D721Med (cell line): Measurements from ENCODE around the gene SLC26A2.
"Not testable (repeated sequence)": the region's sequence is repeated elsewhere in the genome, so short reads cannot be mapped to it uniquely, and the experiment has no call there.

Source experiments
- DNase-seq: peaks from one replicate; pipeline ENCODE4 v3.0.0; 2011; ENCODE audit warnings: low spot score; ENCODE audit not compliant: insufficient read length
- FAIRE-seq: peaks from 2 replicates; lab custom pipeline; 2011; peaks lifted over from hg19 to GRCh38; lab: Jason Lieb, UNC
- TF ChIP-seq, protein P1 (sequence below): IDR thresholded peaks from 2 replicates; pipeline ENCODE4 v1.5.1; 2012; ENCODE audit warnings: mild to moderate bottlenecking, control low read depth; ENCODE audit not compliant: insufficient read depth; ENCODE audit errors: missing control alignments

SLC26A2 gene

DNA sequence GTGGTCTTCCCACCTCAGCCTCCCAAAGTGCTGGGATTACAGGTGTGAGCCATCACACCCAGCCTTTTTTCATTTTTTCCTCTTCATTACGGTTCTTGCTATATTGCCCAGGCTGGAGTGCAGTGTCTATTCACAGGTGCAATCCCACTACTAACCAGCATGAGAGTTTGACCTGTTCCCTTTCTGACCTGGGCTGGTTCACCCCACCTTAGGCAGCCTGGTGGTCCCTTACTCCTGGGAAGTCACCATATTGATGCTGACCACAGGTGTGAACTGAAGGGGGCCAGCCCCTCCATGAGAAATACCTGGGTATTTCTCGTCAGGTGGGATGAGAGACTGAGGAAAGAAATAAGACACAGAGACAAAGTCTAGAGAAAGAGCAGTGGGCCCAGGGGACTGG lies 18.4 kb upstream of the SLC26A2 start:
- FAIRE-seq (no peak), DNase-seq (no peak)
- TF ChIP-seq, protein P1, sequence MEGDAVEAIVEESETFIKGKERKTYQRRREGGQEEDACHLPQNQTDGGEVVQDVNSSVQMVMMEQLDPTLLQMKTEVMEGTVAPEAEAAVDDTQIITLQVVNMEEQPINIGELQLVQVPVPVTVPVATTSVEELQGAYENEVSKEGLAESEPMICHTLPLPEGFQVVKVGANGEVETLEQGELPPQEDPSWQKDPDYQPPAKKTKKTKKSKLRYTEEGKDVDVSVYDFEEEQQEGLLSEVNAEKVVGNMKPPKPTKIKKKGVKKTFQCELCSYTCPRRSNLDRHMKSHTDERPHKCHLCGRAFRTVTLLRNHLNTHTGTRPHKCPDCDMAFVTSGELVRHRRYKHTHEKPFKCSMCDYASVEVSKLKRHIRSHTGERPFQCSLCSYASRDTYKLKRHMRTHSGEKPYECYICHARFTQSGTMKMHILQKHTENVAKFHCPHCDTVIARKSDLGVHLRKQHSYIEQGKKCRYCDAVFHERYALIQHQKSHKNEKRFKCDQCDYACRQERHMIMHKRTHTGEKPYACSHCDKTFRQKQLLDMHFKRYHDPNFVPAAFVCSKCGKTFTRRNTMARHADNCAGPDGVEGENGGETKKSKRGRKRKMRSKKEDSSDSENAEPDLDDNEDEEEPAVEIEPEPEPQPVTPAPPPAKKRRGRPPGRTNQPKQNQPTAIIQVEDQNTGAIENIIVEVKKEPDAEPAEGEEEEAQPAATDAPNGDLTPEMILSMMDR: no peak

DNA sequence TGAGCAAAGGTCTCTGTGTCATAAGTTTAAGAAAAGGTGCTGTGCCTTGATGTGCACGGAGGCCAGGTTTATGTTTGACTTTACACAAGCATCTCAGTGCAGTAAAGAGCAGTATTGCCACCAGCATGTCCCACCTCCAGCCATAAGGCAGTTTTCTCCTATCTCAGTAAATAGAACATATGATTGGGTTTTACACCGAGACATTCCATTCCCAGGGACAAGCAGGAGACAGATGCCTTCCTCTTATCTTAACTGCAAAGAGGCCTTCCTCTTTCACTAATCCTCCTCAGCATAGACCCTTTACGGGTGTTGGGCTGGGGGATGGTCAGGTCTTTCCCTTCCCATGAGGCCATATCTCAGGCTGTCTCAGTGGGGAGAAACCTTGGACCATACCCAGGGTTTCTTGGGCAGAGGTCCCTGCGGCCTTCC lies 17.8 kb upstream of the SLC26A2 start:
- not testable (repeated sequence) for DNase-seq, FAIRE-seq

DNA sequence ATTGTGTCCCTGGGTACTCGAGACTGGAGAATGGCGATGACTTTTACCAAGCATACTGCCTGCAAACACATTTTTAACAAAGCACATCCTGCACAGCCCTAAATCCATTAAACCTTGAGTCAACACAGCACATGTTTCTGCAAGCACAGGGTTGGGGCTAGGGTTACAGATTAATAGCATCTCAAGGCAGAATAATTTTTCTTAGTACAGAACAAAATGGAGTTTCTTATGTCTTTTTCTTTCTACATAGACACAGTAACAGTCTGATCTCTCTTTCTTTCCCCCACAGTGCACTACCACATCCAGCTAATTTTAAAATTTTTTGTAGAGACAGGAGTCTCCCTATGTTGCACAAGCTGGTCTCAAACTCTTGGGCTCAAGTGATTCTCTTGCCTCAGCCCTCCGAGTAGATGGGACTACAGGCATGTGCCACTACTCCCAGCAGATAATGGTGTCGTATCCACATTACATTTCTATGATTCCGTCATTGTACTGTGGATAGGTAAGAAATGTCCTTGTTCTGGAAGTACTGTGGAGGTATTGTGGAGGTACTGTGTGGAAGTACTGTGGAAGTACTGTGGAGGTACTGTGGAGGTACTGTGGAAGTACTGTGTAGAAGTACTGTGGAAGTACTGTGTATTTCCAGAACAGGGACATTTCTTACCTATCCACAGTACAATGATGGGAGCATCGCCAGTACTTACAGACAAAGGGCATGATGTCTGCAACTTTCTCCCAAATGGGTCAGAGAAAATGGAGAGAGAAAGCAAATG lies 17.2 kb upstream of the SLC26A2 start:
- DNase-seq, FAIRE-seq: not testable (repeated sequence)

DNA sequence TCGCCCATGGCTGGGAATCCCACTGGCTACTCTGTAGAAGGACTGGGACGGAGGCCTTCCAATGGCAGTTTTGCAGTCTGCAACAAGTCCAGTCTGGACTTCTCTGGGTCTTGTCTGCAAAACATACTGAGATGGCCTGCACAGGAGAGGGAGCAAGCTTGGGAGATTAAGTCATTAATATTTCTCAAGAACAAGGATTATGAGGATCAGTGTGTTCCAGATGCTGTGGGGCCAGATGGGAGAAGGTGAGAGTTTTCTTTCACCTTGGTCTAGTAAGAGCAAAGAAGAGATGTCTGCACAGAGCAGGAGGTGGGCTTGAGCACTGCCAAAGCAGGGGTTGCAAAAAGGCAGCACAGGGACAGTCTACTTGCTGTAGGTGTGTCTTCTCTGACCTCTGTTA lies 15.9 kb upstream of the SLC26A2 start, which contains the start of gene PDE6A:
PDE6A (minus strand) TSS at position 128 of the 400 bp plus-strand sequence; CDS start at position 8, 120 bp downstream.
- DNase-seq (peak; percentile 53), FAIRE-seq (peak; percentile 79)
- TF ChIP-seq, protein P1: no peak

DNA sequence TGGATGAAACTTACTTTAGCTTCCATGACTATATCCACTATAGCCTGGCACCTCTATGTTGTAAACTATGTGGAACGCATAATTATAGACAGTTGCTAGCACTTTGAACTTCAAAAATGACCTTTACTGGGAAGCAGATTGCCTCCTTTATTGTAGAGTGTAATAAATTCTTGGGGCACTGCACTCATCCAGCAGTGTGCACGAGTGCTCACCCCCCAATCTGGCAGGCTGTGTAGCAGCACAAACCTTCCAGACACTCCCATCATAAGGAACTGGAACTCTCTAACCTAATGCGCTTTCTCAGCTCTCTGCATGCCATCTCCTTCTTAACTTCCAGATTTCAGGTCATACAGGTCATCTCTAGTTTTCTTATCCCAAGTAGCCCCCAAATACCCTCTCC lies 14.4 kb upstream of the SLC26A2 start:
- FAIRE-seq: no peak
- TF ChIP-seq, protein P1: no peak
- DNase-seq: no peak

DNA sequence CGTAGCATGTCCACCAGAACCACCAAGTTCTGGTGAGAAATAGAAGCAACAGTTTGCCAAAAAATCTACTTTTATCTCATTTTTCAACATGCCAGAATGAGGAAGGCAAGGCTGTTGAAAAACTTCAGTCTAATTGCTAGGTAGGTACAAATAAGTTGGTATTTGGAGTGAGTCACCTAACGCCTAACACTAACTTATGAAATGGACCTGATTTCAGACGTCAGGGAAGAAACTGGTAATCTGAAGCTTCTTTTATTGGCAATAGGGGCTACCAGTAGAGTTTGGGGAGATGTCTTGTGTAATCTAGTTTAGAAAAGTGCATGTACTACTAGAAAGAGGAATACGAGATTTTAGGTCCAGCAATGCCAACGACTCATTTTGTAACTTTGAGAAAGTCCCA lies 11.6 kb upstream of the SLC26A2 start:
- TF ChIP-seq, protein P1: no peak
- DNase-seq (no peak), FAIRE-seq (no peak)

DNA sequence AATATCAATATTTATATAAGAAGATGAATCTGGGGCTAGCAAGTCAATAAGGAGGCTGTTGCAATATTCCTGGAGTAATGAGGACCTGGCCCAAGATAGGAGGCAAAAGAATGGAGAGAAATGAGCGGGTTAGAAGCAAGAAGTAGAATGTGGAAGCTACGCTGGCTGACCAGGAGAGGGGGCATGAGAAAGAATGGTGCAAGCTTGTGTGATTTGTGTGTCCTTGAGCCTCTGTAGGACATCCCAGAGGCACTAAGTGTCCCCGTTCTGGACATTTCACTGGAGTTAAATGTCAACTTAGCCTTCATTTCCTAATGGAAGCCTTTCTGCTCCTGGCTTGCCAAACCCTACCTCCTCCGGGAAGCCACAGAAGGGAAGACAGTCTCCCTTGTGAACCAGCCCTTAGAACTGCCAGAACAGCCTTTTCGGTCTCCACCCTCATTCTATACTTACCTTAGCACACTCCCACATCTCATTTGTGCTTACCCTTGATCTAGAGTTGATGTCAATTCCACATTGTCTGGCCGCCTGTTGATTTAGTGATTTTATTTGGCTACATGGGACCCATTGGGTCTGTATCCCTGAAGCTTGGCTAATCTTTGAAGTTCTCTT lies 9.3 kb upstream of the SLC26A2 start:
- DNase-seq: no peak
- TF ChIP-seq, protein P1: no peak

More for the DNA sequence above, 9.3 kb upstream of the SLC26A2 start:
- FAIRE-seq: no peak
